ENCODE results near the gene AP2A1.

GRCh38 chr19:49840321-49840720 is 73.5 kb downstream of the AP2A1 start:
- TF ChIP-seq POLR2A (IDR thresholded peaks at IDR 0.05) (no peak), CTCF (IDR thresholded peaks at IDR 0.05 in 4 of 5, conservative IDR thresholded peaks at IDR 0.05 in 1 of 5) (no peak)
